Natural killer cell treated with Interleukin-12 subunit alpha and Interleukin-12 subunit beta and Interleukin-15 and Interleukin-18, amount 100 ng/mL, for 72 hours (primary cell): ENCODE measurements around the gene RAPGEF6. TPM values are rescaled to one million over a fixed set of nuclear protein-coding genes. Genes with fewer than 3 reads are reported as not detected.

Experiments
- ATAC-seq, 2 donors: fragments of 150-1000 bp; cut with Tn5 transposase in 1 of 2; sonication (Bioruptor Pico), chemical (Tn5 transposase) in 1 of 2; 2 replicates each; pipeline ENCODE4 v1.10.0; 2021
- DNase-seq: peaks from one replicate; pipeline ENCODE4 v3.0.0; 2022; ENCODE audit warnings: low spot score
- H3K27ac Mint-ChIP-seq, 2 donors: 1 replicate in 1 of 2; 2 replicates in 1 of 2; pipeline ENCODE4 v1.8.0; 2022; ENCODE audit warnings: mixed read lengths in 2 of 2, mild to moderate bottlenecking in 1 of 2, moderate library complexity in 1 of 2
- H3K27me3 Mint-ChIP-seq, 2 donors: 1 replicate in 1 of 2; 2 replicates in 1 of 2; pipeline ENCODE4 v1.8.0; 2022; ENCODE audit warnings: mixed read lengths in 2 of 2
- H3K36me3 Mint-ChIP-seq: one replicate; pipeline ENCODE4 v1.8.0; 2022; ENCODE audit warnings: mixed read lengths
- H3K4me1 Mint-ChIP-seq, 2 donors: 1 replicate in 1 of 2; 2 replicates in 1 of 2; pipeline ENCODE4 v1.8.0; 2022; ENCODE audit warnings: low read depth in 2 of 2, mixed read lengths in 2 of 2, mild to moderate bottlenecking in 1 of 2
- H3K4me3 Mint-ChIP-seq: one replicate; pipeline ENCODE4 v1.8.0; 2022; ENCODE audit warnings: mixed read lengths
- H3K9me3 Mint-ChIP-seq: 2 replicates; pipeline ENCODE4 v1.8.0; 2022; ENCODE audit warnings: mixed read lengths
- total RNA-seq, 2 donors: library from RNA; stranded (reverse); gene quantifications; one replicate each; pipeline ENCODE4 v1.2.3, GENCODE V29; 2022

Gene RAPGEF6
- total RNA-seq, 2 donors from 2014 or later: 31.7 to 39.2 TPM

GRCh38 chr5:131581702-131582101 lies 53.3 kb downstream of the RAPGEF6 start:
- H3K4me1 Mint-ChIP-seq: peaks cover 39 to 46% of the 10 kb centered on the region in 2 donors
- peaks cover 3% of the 10 kb centered on the region for H3K9me3 Mint-ChIP-seq
- ATAC-seq (no peak), DNase-seq (no peak)
- H3K36me3 Mint-ChIP-seq: peaks cover 21% of the 10 kb centered on the region
- no peaks in the 10 kb centered on the region for H3K27me3 Mint-ChIP-seq
- H3K4me3 Mint-ChIP-seq: no peak overlapping the region
- H3K27ac Mint-ChIP-seq: no peak overlapping the region

- peaks cover 3% of the 10 kb centered on the region for H3K9me3 Mint-ChIP-seq
- ATAC-seq (no peak), DNase-seq (no peak)
- H3K4me1 Mint-ChIP-seq: peaks cover 39 to 46% of the 10 kb centered on the region in 2 donors
- peaks cover 21% of the 10 kb centered on the region for H3K36me3 Mint-ChIP-seq
- no peak overlapping the region for H3K4me3 Mint-ChIP-seq
- H3K27ac Mint-ChIP-seq: no peak overlapping the region
- no peaks in the 10 kb centered on the region for H3K27me3 Mint-ChIP-seq
Observed at GRCh38 chr5:131579917-131580671, 54.9 kb downstream of the RAPGEF6 start.

DNA sequence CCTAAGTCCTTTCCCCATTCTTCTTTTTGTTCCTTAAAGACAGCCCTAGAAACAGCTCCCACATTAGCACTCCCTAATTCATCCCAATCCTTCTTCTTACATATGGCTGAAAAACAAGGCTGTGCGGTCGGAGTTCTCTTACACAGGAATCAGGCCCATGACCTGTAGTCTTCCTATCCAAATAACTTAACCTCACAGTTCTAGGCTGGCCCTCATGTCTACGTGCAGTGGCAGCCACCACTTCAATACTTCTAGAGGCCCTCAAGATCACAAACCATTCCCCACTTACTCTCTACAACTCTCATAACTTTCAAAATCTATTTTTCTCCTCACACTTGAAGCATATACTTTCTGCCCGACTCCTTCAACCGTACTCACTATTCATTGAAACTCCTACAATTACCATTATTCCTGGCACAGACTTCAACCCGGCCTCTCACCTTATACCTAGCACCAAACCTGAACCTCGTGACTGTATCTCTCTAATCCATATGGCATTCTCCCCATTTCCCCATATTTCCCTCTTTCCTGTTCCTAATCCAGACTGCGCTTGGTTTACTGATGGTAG lies 59.3 kb downstream of the RAPGEF6 start:
- no peak for DNase-seq
- peaks cover 7% of the 10 kb centered on the region for H3K9me3 Mint-ChIP-seq
- no peaks in the 10 kb centered on the region for H3K27me3 Mint-ChIP-seq
- no peak overlapping the region for H3K27ac Mint-ChIP-seq
- ATAC-seq: no peak
- H3K4me1 Mint-ChIP-seq: peaks cover 28 to 31% of the 10 kb centered on the region in 2 donors
- peaks cover 15% of the 10 kb centered on the region for H3K36me3 Mint-ChIP-seq
- no peak overlapping the region for H3K4me3 Mint-ChIP-seq

DNA sequence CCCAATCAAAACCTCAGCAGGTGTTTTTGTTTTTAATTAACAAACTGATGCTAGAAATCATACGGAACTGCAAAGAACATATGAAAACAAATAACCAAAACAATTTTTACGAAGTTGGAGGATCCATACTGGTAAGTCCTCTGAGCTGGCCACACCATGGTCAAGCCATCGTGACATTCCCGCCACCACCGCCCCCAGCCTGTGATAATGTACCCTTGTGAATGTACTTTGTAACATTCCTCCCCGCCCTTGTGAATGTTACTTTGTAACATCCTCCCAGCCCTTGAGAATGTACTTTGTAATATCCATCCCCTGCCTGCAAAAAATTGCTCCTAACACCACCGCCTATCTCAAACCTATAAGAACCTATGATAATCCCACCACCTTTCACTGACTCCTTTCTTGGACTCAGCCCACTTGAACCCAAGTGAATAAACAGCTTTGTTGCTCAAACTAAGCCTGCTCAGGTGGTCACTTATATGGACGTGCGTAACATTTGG lies 63.3 kb downstream of the RAPGEF6 start:
- ATAC-seq: no peak

GRCh38 chr5:131570757-131571156 lies 64.3 kb downstream of the RAPGEF6 start:
- no peak for DNase-seq
- Mint-ChIP-seq H3K4me1 (peaks cover 20 to 22% of the 10 kb centered on the region in 2 donors), H3K9me3 (peaks cover 7% of the 10 kb centered on the region), H3K36me3 (no peaks in the 10 kb centered on the region), H3K27ac (no peak overlapping the region), H3K4me3 (no peak overlapping the region), H3K27me3 (no peaks in the 10 kb centered on the region)
- ATAC-seq: no peak

More for the DNA sequence above, 63.3 kb downstream of the RAPGEF6 start:
- Mint-ChIP-seq H3K9me3 (peaks cover 7% of the 10 kb centered on the region), H3K36me3 (no peaks in the 10 kb centered on the region), H3K27me3 (no peaks in the 10 kb centered on the region), H3K4me3 (no peak overlapping the region), H3K4me1 (peaks cover 20 to 22% of the 10 kb centered on the region in 2 donors), H3K27ac (no peak overlapping the region)
- no peak for DNase-seq

GRCh38 chr5:131564229-131564652 lies 70.8 kb downstream of the RAPGEF6 start:
- no peak overlapping the region for H3K4me3 Mint-ChIP-seq
- H3K27me3 Mint-ChIP-seq: no peaks in the 10 kb centered on the region
- H3K4me1 Mint-ChIP-seq: peaks cover 9 to 10% of the 10 kb centered on the region in 2 donors
- H3K27ac Mint-ChIP-seq: no peak overlapping the region
- no peaks in the 10 kb centered on the region for H3K9me3 Mint-ChIP-seq
- H3K36me3 Mint-ChIP-seq: no peaks in the 10 kb centered on the region
- DNase-seq (no peak), ATAC-seq (no peak)

GRCh38 chr5:131563434-131564228 lies 71.4 kb downstream of the RAPGEF6 start:
- ATAC-seq: no peak
- DNase-seq: no peak
- H3K4me1 Mint-ChIP-seq: peaks cover 6 to 10% of the 10 kb centered on the region in 2 donors
- H3K36me3 Mint-ChIP-seq: no peaks in the 10 kb centered on the region
- H3K4me3 Mint-ChIP-seq: no peak overlapping the region
- H3K9me3 Mint-ChIP-seq: no peaks in the 10 kb centered on the region
- H3K27ac Mint-ChIP-seq: no peak overlapping the region
- no peaks in the 10 kb centered on the region for H3K27me3 Mint-ChIP-seq

- H3K27ac Mint-ChIP-seq: peak overlapping the region; percentile 38 to 50
- H3K36me3 Mint-ChIP-seq: peaks cover 22% of the 10 kb centered on the region
- H3K4me3 Mint-ChIP-seq: no peak overlapping the region
- H3K9me3 Mint-ChIP-seq: no peaks in the 10 kb centered on the region
- DNase-seq (no peak), ATAC-seq (no peak)
- H3K4me1 Mint-ChIP-seq: peaks cover 30 to 44% of the 10 kb centered on the region in 2 donors
- no peaks in the 10 kb centered on the region for H3K27me3 Mint-ChIP-seq
Observed at GRCh38 chr5:131550606-131551005, 84.4 kb downstream of the RAPGEF6 start.

- ATAC-seq (peak; percentile 61 to 88), DNase-seq (no peak)
- Mint-ChIP-seq H3K27ac (peak overlapping the region; percentile 91 to 98), H3K9me3 (no peaks in the 10 kb centered on the region), H3K4me3 (peak overlapping the region; percentile 83), H3K36me3 (peaks cover 21% of the 10 kb centered on the region), H3K4me1 (peaks cover 35 to 48% of the 10 kb centered on the region in 2 donors), H3K27me3 (no peaks in the 10 kb centered on the region)
Observed at GRCh38 chr5:131548176-131548575, 86.9 kb downstream of the RAPGEF6 start.

DNA sequence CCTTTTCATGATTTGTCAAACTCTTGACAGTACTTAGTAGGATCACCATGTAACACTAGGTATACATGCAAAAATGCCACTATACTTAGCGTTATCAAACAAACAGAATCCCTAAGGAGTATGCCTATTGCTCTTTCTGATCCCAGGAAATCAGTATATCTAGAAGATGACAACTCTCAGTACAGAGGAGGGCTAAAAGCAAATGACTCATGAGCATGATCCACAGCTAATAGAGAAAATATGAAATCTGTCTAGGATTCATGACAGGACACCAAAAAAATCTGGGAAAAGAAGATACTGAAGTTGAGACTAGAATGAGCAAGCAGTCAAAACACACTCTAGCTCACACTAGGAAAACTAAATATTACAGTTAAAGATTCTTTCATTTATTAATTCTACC lies 89.2 kb downstream of the RAPGEF6 start:
- Mint-ChIP-seq H3K27me3 (no peaks in the 10 kb centered on the region), H3K36me3 (peaks cover 23% of the 10 kb centered on the region), H3K4me1 (peaks cover 36 to 51% of the 10 kb centered on the region in 2 donors), H3K9me3 (no peaks in the 10 kb centered on the region), H3K27ac (peak overlapping the region in 1 of 2 donors; percentile 98), H3K4me3 (no peak overlapping the region)
- DNase-seq (no peak), ATAC-seq (no peak)

GRCh38 chr5:131542723-131543122 lies 92.3 kb downstream of the RAPGEF6 start:
- Mint-ChIP-seq H3K4me3 (no peak overlapping the region), H3K36me3 (peaks cover 17% of the 10 kb centered on the region), H3K27me3 (no peaks in the 10 kb centered on the region), H3K9me3 (no peaks in the 10 kb centered on the region), H3K4me1 (peaks cover 30 to 44% of the 10 kb centered on the region in 2 donors), H3K27ac (no peak overlapping the region)
- DNase-seq (no peak), ATAC-seq (no peak)

GRCh38 chr5:131541762-131542161 lies 93.3 kb downstream of the RAPGEF6 start:
- Mint-ChIP-seq H3K36me3 (peaks cover 17% of the 10 kb centered on the region), H3K27me3 (no peaks in the 10 kb centered on the region), H3K9me3 (no peaks in the 10 kb centered on the region), H3K4me3 (no peak overlapping the region), H3K27ac (no peak overlapping the region), H3K4me1 (peaks cover 31 to 43% of the 10 kb centered on the region in 2 donors)
- no peak for DNase-seq
- ATAC-seq: peak in 1 of 2 donors; percentile 56

DNA sequence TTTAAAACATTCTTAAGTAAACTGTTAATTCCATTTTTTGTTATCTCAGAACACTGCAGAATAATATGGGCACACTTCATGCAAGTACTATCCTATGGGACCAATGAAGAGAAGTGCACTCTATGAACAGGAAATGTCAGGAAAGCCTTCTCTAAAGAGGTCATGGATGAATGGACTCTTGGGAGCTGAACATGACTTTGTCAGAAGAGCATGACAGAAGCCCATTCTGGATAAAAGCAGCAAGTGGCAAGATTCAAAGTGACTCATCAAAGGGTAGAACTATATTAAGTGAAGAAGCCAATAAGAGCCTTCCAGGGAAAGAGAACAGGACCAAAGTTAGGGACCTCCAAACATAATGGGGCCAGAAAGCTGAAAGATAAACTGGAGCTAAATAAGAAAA lies 94.0 kb downstream of the RAPGEF6 start:
- Mint-ChIP-seq H3K4me3 (no peak overlapping the region), H3K27ac (no peak overlapping the region), H3K4me1 (peaks cover 37 to 50% of the 10 kb centered on the region in 2 donors), H3K36me3 (peaks cover 17% of the 10 kb centered on the region), H3K27me3 (no peaks in the 10 kb centered on the region), H3K9me3 (no peaks in the 10 kb centered on the region)
- ATAC-seq: no peak
- DNase-seq: no peak
